HepG2 (cell line): ENCODE measurements around the gene RPS28. TPM values are rescaled to one million over a fixed set of nuclear protein-coding genes. Genes with fewer than 3 reads are reported as not detected.
A peak's percentile ranks its signal among the peaks of the same experiment; 100 is the strongest.

ENCODE experiments used
- CEBPB ChIP-seq: IDR thresholded peaks from 2 replicates; pipeline ENCODE4 v1.6.1; 2011; ENCODE audit warnings: low read depth, low read length, improper control_type of control experiment, borderline replicate concordance
- E2F5 ChIP-seq: sonication (generic); formaldehyde crosslinking; conservative IDR thresholded peaks from 2 replicates; pipeline ENCODE4 v1.4.0; 2020; ENCODE audit warnings: missing genetic modification reagents
- HOMEZ ChIP-seq: IDR thresholded peaks from 2 replicates; pipeline ENCODE4 v1.6.1; 2016; ENCODE audit warnings: low read depth
- KAT2B ChIP-seq: fragments of 150-350 bp; IDR thresholded peaks from 2 replicates; pipeline ENCODE4 v1.6.1; 2014; ENCODE audit warnings: low read depth, low read length, borderline replicate concordance
- MAX ChIP-seq: IDR thresholded peaks from 2 replicates; pipeline ENCODE4 v1.6.1; 2012; ENCODE audit warnings: inconsistent platforms
- NR2C2 ChIP-seq: sonication (generic); formaldehyde crosslinking; IDR thresholded peaks from 2 replicates; pipeline ENCODE4 v1.4.0; 2020; ENCODE audit warnings: missing genetic modification reagents, mild to moderate bottlenecking, moderate library complexity, borderline replicate concordance
- PHF20 ChIP-seq: sonication (generic); formaldehyde crosslinking; IDR thresholded peaks from 2 replicates; pipeline ENCODE4 v1.5.0; 2020; ENCODE audit warnings: mild to moderate bottlenecking, missing genetic modification reagents
- RBM22 ChIP-seq: fragments of 200-400 bp; formaldehyde crosslinking; optimal IDR thresholded peaks from 2 replicates; pipeline ENCODE3; 2017; ENCODE audit warnings: mild to moderate bottlenecking, low read length, moderate library complexity
- TAF15 ChIP-seq: fragments of 200-400 bp; formaldehyde crosslinking; IDR thresholded peaks from one replicate; pipeline ENCODE4 v1.6.1; 2018; ENCODE audit warnings: mild to moderate bottlenecking, low read depth, low read length; ENCODE audit not compliant: poor library complexity, severe bottlenecking
- TFDP2 ChIP-seq: sonication (generic); formaldehyde crosslinking; IDR thresholded peaks from 2 replicates; pipeline ENCODE4 v1.4.0; 2020; ENCODE audit warnings: missing genetic modification reagents
- ZC3H13 ChIP-seq: sonication (generic); formaldehyde crosslinking; IDR thresholded peaks from 2 replicates; pipeline ENCODE4 v1.8.1; 2023; ENCODE audit warnings: mild to moderate bottlenecking, missing genetic modification reagents, moderate library complexity
- ZNF430 ChIP-seq: sonication (generic); formaldehyde crosslinking; IDR thresholded peaks from 2 replicates; pipeline ENCODE4 v1.9.0; 2021; ENCODE audit warnings: mild to moderate bottlenecking, missing genetic modification reagents
- ZNF563 ChIP-seq: sonication (generic); formaldehyde crosslinking; IDR thresholded peaks from 2 replicates; pipeline ENCODE4 v1.8.0; 2022; ENCODE audit warnings: mild to moderate bottlenecking, moderate library complexity, missing genetic modification reagents
- ZNF660 ChIP-seq: sonication (generic); formaldehyde crosslinking; IDR thresholded peaks from 2 replicates; pipeline ENCODE4 v1.5.1; 2020; ENCODE audit warnings: mild to moderate bottlenecking, low read depth, missing genetic modification reagents, borderline replicate concordance
- ZNF678 ChIP-seq: sonication (generic); formaldehyde crosslinking; IDR thresholded peaks from 2 replicates; pipeline ENCODE4 v1.4.0; 2020; ENCODE audit warnings: mild to moderate bottlenecking, missing genetic modification reagents
- ZNF724P ChIP-seq: sonication (generic); formaldehyde crosslinking; IDR thresholded peaks from 2 replicates; pipeline ENCODE4 v1.8.0; 2022; ENCODE audit warnings: missing genetic modification reagents, borderline replicate concordance
- polyA plus RNA-seq, 8 experiments: library from polyadenylated mRNA; depleted of rRNA in 3 of 8; stranded (reverse) in 7 of 8; unstranded in 1 of 8; fragments of >200 nt; fragmentation: Illumina TruSeq in 4 of 8; extraction: Trizol in 4 of 8; gene quantifications; 2 replicates each; pipeline versions ENCODE4 v1.2.1 to v1.2.3, GENCODE V29; 2011 to 2016; ENCODE audit warnings: low read depth in 4 of 8, missing spikeins in 1 of 8, mixed read lengths in 1 of 8; ENCODE audit not compliant: insufficient read depth in 1 of 8
- total RNA-seq, 5 experiments: library from RNA; depleted of rRNA; stranded (reverse); fragments of >200 nt; fragmentation: Illumina TruSeq; extraction: Trizol; gene quantifications; 2 replicates each; pipeline ENCODE4 v1.2.3, GENCODE V29; 2016; ENCODE audit warnings: low read depth in 1 of 5
- TF ChIP-seq, protein P1 (sequence below): sonication (generic); formaldehyde crosslinking; IDR thresholded peaks from 2 replicates; pipeline ENCODE4 v1.5.0; 2020; ENCODE audit warnings: missing genetic modification reagents, mild to moderate bottlenecking, borderline replicate concordance
- TF ChIP-seq, protein P2 (sequence below): sonication (generic); formaldehyde crosslinking; IDR thresholded peaks from 2 replicates; pipeline ENCODE4 v1.5.0; 2020; ENCODE audit warnings: missing genetic modification reagents
- TF ChIP-seq, protein P3 (sequence below): sonication (generic); formaldehyde crosslinking; IDR thresholded peaks from 2 replicates; pipeline ENCODE4 v1.5.0; 2020; ENCODE audit warnings: missing genetic modification reagents
- TF ChIP-seq, protein P4 (sequence below): sonication (generic); formaldehyde crosslinking; IDR thresholded peaks from 2 replicates; pipeline ENCODE4 v1.9.0; 2022; ENCODE audit warnings: missing genetic modification reagents, mild to moderate bottlenecking, borderline replicate concordance

Gene RPS28
- total and polyA plus RNA-seq, 2 of the 13 experiments (the other 11 are each of a cell fraction or from before 2014, with no cell fraction given) = 281 to 545 TPM

DNA sequence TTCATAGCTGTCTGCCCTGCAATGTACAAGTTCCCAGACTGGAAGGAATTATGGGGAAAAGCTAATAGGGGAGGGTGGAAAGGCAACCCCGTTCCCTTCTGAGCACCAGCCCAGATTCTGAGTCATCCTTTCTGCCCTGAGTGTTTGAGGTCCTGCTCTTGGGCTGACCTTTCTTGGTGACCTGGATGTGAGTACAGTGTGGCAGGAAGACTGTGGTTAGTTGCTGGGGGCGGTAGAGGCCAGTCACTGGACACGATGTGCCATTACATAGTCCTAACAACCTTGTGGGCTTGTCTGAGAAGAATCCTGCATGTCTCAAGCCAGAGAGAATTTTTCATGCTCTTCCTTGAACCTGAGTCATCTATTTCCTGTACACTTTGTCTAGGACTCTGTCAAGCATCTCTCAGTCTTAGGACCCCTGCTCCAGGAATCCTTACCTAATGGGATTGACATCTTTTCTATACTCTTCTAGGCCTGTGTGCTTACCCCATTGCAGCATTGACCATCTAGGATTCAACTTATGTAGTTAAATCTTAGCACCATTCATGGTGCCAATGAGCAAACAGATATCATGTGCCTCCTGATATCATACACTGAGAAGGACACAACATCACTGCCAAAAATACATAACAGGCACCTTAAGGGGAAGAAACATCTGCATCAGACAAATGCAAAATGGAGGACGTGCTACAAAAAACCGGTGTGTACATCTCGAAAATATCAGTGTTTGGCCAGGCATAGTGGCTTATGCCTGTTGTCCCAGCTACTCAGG, 34.5 kb downstream of the RPS28 start (continued):
- TF ChIP-seq TAF15 (no peak), ZNF563 (CRISPR knock-in tag) (no peak), TFDP2 (CRISPR knock-in tag) (no peak), MAX (0 out of 2 replicates have a peak, but pooled peaks have one; percentile 25), KAT2B (no peak), ZC3H13 (CRISPR knock-in tag) (no peak), E2F5 (CRISPR knock-in tag) (no peak), NR2C2 (CRISPR knock-in tag) (peak; percentile 64; the same call in 1 of the 2 replicates), ZNF678 (CRISPR knock-in tag) (no peak), PHF20 (CRISPR knock-in tag) (no peak), RBM22 (no peak), HOMEZ (CRISPR knock-in tag) (peak; percentile 76; the same call in 1 of the 2 replicates), ZNF724P (CRISPR knock-in tag) (no peak), CEBPB (no peak), ZNF660 (CRISPR knock-in tag) (no peak), ZNF430 (CRISPR knock-in tag) (no peak)
- TF ChIP-seq, protein P1, sequence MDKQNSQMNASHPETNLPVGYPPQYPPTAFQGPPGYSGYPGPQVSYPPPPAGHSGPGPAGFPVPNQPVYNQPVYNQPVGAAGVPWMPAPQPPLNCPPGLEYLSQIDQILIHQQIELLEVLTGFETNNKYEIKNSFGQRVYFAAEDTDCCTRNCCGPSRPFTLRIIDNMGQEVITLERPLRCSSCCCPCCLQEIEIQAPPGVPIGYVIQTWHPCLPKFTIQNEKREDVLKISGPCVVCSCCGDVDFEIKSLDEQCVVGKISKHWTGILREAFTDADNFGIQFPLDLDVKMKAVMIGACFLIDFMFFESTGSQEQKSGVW = no peak
- TF ChIP-seq, protein P2, sequence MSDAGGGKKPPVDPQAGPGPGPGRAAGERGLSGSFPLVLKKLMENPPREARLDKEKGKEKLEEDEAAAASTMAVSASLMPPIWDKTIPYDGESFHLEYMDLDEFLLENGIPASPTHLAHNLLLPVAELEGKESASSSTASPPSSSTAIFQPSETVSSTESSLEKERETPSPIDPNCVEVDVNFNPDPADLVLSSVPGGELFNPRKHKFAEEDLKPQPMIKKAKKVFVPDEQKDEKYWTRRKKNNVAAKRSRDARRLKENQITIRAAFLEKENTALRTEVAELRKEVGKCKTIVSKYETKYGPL (CRISPR knock-in tag) = no peak
- TF ChIP-seq, protein P3, sequence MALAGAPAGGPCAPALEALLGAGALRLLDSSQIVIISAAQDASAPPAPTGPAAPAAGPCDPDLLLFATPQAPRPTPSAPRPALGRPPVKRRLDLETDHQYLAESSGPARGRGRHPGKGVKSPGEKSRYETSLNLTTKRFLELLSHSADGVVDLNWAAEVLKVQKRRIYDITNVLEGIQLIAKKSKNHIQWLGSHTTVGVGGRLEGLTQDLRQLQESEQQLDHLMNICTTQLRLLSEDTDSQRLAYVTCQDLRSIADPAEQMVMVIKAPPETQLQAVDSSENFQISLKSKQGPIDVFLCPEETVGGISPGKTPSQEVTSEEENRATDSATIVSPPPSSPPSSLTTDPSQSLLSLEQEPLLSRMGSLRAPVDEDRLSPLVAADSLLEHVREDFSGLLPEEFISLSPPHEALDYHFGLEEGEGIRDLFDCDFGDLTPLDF (CRISPR knock-in tag) = no peak
- TF ChIP-seq, protein P4, sequence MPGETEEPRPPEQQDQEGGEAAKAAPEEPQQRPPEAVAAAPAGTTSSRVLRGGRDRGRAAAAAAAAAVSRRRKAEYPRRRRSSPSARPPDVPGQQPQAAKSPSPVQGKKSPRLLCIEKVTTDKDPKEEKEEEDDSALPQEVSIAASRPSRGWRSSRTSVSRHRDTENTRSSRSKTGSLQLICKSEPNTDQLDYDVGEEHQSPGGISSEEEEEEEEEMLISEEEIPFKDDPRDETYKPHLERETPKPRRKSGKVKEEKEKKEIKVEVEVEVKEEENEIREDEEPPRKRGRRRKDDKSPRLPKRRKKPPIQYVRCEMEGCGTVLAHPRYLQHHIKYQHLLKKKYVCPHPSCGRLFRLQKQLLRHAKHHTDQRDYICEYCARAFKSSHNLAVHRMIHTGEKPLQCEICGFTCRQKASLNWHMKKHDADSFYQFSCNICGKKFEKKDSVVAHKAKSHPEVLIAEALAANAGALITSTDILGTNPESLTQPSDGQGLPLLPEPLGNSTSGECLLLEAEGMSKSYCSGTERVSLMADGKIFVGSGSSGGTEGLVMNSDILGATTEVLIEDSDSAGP = no peak
